GM23338 (cell line): Measurements from ENCODE around the gene CDH23. TPM values are rescaled to one million over a fixed set of nuclear protein-coding genes. Genes with fewer than 3 reads are reported as not detected.

Source experiments
- ATAC-seq: fragments of 200-7000 bp; cut with Tn5 transposase; 3 replicates; pipeline ENCODE4 v1.9.1; 2020
- DNase-seq: peaks from one replicate; pipeline ENCODE4 v3.0.0-alpha.2; 2015; ENCODE audit warnings: low spot score
- H2AFZ ChIP-seq: fragments of 200-600 bp; sonication (generic); 2 replicates; pipeline ENCODE4 v1.8.0; 2016; ENCODE audit warnings: antibody characterized with exemption, mild to moderate bottlenecking, moderate library complexity
- H3F3A ChIP-seq: fragments of 200-600 bp; sonication (generic); replicated peaks from 2 replicates; pipeline ENCODE4 v1.8.0; 2017; ENCODE audit warnings: antibody characterized with exemption, mixed run types, low read depth
- H3K27ac ChIP-seq: fragments of 200-600 bp; sonication (generic); 2 replicates; pipeline ENCODE4 v1.6.1; 2016; ENCODE audit warnings: low read depth
- H3K27me3 ChIP-seq: fragments of 200-600 bp; sonication (generic); 2 replicates; pipeline ENCODE4 v1.8.0; 2016; ENCODE audit warnings: mild to moderate bottlenecking, mixed run types, moderate library complexity; ENCODE audit not compliant: insufficient read depth
- H3K36me3 ChIP-seq: fragments of 200-600 bp; sonication (generic); 2 replicates; pipeline ENCODE4 v1.8.0; 2016; ENCODE audit warnings: mild to moderate bottlenecking; ENCODE audit not compliant: insufficient read depth
- H3K4me1 ChIP-seq: fragments of 200-600 bp; sonication (generic); 2 replicates; pipeline ENCODE4 v1.8.0; 2016; ENCODE audit warnings: mild to moderate bottlenecking, moderate library complexity; ENCODE audit not compliant: insufficient read depth
- H3K4me2 ChIP-seq: fragments of 200-600 bp; sonication (generic); 2 replicates; pipeline ENCODE4 v1.7.1; 2017; ENCODE audit warnings: mixed run types
- H3K4me3 ChIP-seq: fragments of 200-600 bp; sonication (generic); 2 replicates; pipeline ENCODE4 v1.6.1; 2016; ENCODE audit warnings: mixed run types
- H3K79me2 ChIP-seq: fragments of 200-600 bp; sonication (generic); replicated peaks from 2 replicates; pipeline ENCODE4 v1.8.0; 2017; ENCODE audit warnings: mild to moderate bottlenecking; ENCODE audit not compliant: insufficient read depth
- H3K9me2 ChIP-seq: fragments of 200-600 bp; sonication (generic); 2 replicates; pipeline ENCODE4 v1.8.0; 2017; ENCODE audit not compliant: insufficient read depth
- H4K20me1 ChIP-seq: fragments of 200-600 bp; sonication (generic); replicated peaks from 2 replicates; pipeline ENCODE4 v1.8.0; 2017; ENCODE audit warnings: mild to moderate bottlenecking; ENCODE audit not compliant: insufficient read depth
- H3K27ac Mint-ChIP-seq: 2 replicates; pipeline ENCODE4 v1.8.0; 2020; ENCODE audit warnings: inconsistent platforms, mild to moderate bottlenecking, moderate library complexity, mixed read lengths
- H3K27me3 Mint-ChIP-seq: 3 replicates; pipeline ENCODE4 v1.8.0; 2022; ENCODE audit warnings: low read depth, mild to moderate bottlenecking, moderate library complexity, mixed read lengths, inconsistent platforms; ENCODE audit not compliant: insufficient read depth, poor library complexity
- H3K36me3 Mint-ChIP-seq: 3 replicates; pipeline ENCODE4 v1.8.0; 2021; ENCODE audit warnings: low read depth, mild to moderate bottlenecking, inconsistent platforms, moderate library complexity, mixed read lengths
- H3K4me1 Mint-ChIP-seq: 3 replicates; pipeline ENCODE4 v1.8.0; 2020; ENCODE audit warnings: mild to moderate bottlenecking, inconsistent platforms, mixed read lengths
- H3K4me3 Mint-ChIP-seq: 3 replicates; pipeline ENCODE4 v1.8.0; 2021; ENCODE audit warnings: moderate library complexity, mild to moderate bottlenecking, inconsistent platforms, mixed read lengths
- H3K9me3 Mint-ChIP-seq: 3 replicates; pipeline ENCODE4 v1.8.0; 2020; ENCODE audit warnings: moderate library complexity, mild to moderate bottlenecking, inconsistent platforms, mixed read lengths
- CREB1 ChIP-seq: fragments of 250-450 bp; sonication (Bioruptor Pico); IDR thresholded peaks from 2 replicates; pipeline ENCODE4 v1.5.0; 2020; ENCODE audit warnings: low read depth, mild to moderate bottlenecking, moderate library complexity
- EZH2phosphoT487 ChIP-seq: fragments of 200-600 bp; sonication (generic); IDR thresholded peaks from one replicate; pipeline ENCODE4 v1.8.1; 2018; ENCODE audit warnings: antibody characterized with exemption; ENCODE audit not compliant: unreplicated experiment
- JUNB ChIP-seq: IDR thresholded peaks from one replicate; pipeline ENCODE4 v1.6.1; 2016; ENCODE audit warnings: antibody characterized with exemption; ENCODE audit not compliant: unreplicated experiment
- NANOG ChIP-seq: IDR thresholded peaks from 2 replicates; pipeline ENCODE4 v1.6.1; 2016; ENCODE audit warnings: antibody characterized with exemption, borderline replicate concordance
- POLR2AphosphoS5 ChIP-seq: IDR thresholded peaks from 2 replicates; pipeline ENCODE4 v1.6.1; 2016; ENCODE audit warnings: antibody characterized with exemption, low read depth
- STAT1 ChIP-seq: IDR thresholded peaks from one replicate; pipeline ENCODE4 v1.6.1; 2016; ENCODE audit warnings: antibody characterized with exemption; ENCODE audit not compliant: unreplicated experiment
- ZNF331 ChIP-seq: fragments of 250-450 bp; sonication (Bioruptor Pico); IDR thresholded peaks from 2 replicates; pipeline ENCODE4 v1.5.0; 2020; ENCODE audit warnings: low read depth, mild to moderate bottlenecking, moderate library complexity
- polyA plus RNA-seq: library from polyadenylated mRNA; unstranded; fragments of >200 nt; fragmentation: Nextera tagmentation; extraction: Ambion mirVana; gene quantifications from 2 replicates; pipeline ENCODE4 v1.2.1, GENCODE V29; 2016
- total RNA-seq: library from RNA; depleted of rRNA; stranded (reverse); fragments of >200 nt; shearing (Covaris generic); gene quantifications from 2 replicates; pipeline ENCODE4 v1.2.3, GENCODE V29; 2014
- TF ChIP-seq, protein P1 (sequence below): IDR thresholded peaks from one replicate; pipeline ENCODE4 v1.6.1; 2018; ENCODE audit warnings: antibody characterized with exemption; ENCODE audit not compliant: unreplicated experiment
- TF ChIP-seq, protein P2 (sequence below): IDR thresholded peaks from 2 replicates; pipeline ENCODE4 v1.6.1; 2016; ENCODE audit warnings: antibody characterized with exemption

The CDH23 gene
- total and polyA plus RNA-seq, 2 experiments from 2014 or later, result 0.95 to 4.3 TPM

DNA sequence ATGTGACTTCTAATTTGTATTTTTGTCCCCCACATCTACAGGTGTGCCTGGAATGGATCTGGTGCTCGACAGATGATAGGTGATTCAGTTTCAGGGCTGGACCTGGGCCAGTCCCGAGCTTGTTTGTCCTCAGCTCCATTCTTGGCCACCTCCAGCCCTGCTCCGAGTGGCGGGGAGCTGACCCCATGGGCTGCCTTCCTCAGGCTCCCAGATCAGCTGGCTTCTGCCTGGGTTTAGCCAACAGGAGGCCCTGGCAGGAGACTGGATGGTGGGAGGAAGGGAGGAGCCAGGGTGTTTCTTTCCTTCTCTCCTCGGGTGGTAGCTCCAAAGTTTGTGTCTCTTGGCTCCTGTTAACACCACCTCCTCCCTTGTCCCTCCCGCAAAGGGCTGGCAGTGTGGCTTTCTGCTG lies 75.2 kb downstream of the CDH23 start:
- no peaks in the 10 kb centered on the region for H3K36me3 Mint-ChIP-seq
- no peak for TF ChIP-seq STAT1
- TF ChIP-seq, protein P1, sequence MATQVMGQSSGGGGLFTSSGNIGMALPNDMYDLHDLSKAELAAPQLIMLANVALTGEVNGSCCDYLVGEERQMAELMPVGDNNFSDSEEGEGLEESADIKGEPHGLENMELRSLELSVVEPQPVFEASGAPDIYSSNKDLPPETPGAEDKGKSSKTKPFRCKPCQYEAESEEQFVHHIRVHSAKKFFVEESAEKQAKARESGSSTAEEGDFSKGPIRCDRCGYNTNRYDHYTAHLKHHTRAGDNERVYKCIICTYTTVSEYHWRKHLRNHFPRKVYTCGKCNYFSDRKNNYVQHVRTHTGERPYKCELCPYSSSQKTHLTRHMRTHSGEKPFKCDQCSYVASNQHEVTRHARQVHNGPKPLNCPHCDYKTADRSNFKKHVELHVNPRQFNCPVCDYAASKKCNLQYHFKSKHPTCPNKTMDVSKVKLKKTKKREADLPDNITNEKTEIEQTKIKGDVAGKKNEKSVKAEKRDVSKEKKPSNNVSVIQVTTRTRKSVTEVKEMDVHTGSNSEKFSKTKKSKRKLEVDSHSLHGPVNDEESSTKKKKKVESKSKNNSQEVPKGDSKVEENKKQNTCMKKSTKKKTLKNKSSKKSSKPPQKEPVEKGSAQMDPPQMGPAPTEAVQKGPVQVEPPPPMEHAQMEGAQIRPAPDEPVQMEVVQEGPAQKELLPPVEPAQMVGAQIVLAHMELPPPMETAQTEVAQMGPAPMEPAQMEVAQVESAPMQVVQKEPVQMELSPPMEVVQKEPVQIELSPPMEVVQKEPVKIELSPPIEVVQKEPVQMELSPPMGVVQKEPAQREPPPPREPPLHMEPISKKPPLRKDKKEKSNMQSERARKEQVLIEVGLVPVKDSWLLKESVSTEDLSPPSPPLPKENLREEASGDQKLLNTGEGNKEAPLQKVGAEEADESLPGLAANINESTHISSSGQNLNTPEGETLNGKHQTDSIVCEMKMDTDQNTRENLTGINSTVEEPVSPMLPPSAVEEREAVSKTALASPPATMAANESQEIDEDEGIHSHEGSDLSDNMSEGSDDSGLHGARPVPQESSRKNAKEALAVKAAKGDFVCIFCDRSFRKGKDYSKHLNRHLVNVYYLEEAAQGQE, result no peak
- TF ChIP-seq, protein P2, sequence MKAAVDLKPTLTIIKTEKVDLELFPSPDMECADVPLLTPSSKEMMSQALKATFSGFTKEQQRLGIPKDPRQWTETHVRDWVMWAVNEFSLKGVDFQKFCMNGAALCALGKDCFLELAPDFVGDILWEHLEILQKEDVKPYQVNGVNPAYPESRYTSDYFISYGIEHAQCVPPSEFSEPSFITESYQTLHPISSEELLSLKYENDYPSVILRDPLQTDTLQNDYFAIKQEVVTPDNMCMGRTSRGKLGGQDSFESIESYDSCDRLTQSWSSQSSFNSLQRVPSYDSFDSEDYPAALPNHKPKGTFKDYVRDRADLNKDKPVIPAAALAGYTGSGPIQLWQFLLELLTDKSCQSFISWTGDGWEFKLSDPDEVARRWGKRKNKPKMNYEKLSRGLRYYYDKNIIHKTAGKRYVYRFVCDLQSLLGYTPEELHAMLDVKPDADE, result no peak
- TF ChIP-seq EZH2phosphoT487, result no peak
- no peak for TF ChIP-seq NANOG
- TF ChIP-seq CREB1 (CRISPR knock-in tag), result no peak
- no peak for TF ChIP-seq POLR2AphosphoS5
- no peak for TF ChIP-seq JUNB
- no peaks in the 10 kb centered on the region for H3K9me3 Mint-ChIP-seq
- Histone ChIP-seq H3F3A (no peaks in the 10 kb centered on the region), H3K4me1 (0 out of 2 replicates have a peak, but pooled peaks cover 7% of the 10 kb centered on the region), H2AFZ (no peak overlapping the region), H3K27me3 (no peaks in the 10 kb centered on the region), H3K9me2 (no peaks in the 10 kb centered on the region), H4K20me1 (no peaks in the 10 kb centered on the region), H3K79me2 (no peaks in the 10 kb centered on the region), H3K27ac (no peak overlapping the region), H3K4me2 (no peak overlapping the region), H3K4me3 (no peak overlapping the region), H3K36me3 (no peaks in the 10 kb centered on the region)
- ATAC-seq (peak; percentile 9; the same call in 1 of the 3 replicates), DNase-seq (no peak)
- H3K4me3 Mint-ChIP-seq, result no peak overlapping the region
- H3K27me3 Mint-ChIP-seq, result peaks cover 11% of the 10 kb centered on the region
- H3K27ac Mint-ChIP-seq, result no peak overlapping the region
- peaks cover 21% of the 10 kb centered on the region for H3K4me1 Mint-ChIP-seq

DNA sequence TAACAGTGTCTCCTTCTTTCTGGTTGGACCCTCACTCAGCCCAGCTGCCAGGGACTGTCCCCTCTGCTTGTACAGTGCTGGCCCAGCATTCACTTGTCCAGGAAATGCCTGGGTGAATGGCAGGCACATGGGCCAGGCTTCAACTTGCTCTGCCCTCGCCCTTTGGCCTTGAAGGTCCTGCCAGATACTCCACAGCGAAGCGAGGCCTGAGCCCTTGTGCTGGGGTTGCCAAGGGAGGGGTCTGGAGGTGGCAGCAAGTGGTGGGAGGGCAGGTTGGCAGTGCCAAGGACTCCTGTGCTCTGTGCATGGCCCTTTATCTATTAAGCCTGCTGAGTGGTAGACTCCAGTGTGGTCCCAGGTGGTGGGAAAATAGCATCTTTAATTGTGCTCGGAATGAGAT lies 75.7 kb downstream of the CDH23 start:
- no peak for DNase-seq
- H3K36me3 Mint-ChIP-seq, result no peaks in the 10 kb centered on the region
- peaks cover 21% of the 10 kb centered on the region for H3K4me1 Mint-ChIP-seq
- H2AFZ ChIP-seq, result no peak overlapping the region
- H4K20me1 ChIP-seq, result no peaks in the 10 kb centered on the region
- no peak for ATAC-seq
- H3K4me1 ChIP-seq, result 0 out of 2 replicates have a peak, but pooled peaks cover 7% of the 10 kb centered on the region
- H3K27ac Mint-ChIP-seq, result no peak overlapping the region
- no peaks in the 10 kb centered on the region for H3F3A ChIP-seq
- H3K4me2 ChIP-seq, result no peak overlapping the region
- H3K9me2 ChIP-seq, result no peaks in the 10 kb centered on the region
- no peaks in the 10 kb centered on the region for H3K36me3 ChIP-seq
- H3K27me3 Mint-ChIP-seq, result peaks cover 11% of the 10 kb centered on the region
- H3K4me3 ChIP-seq, result no peak overlapping the region
- H3K4me3 Mint-ChIP-seq, result no peak overlapping the region
- H3K27me3 ChIP-seq, result no peaks in the 10 kb centered on the region
- no peak overlapping the region for H3K27ac ChIP-seq
- H3K79me2 ChIP-seq, result no peaks in the 10 kb centered on the region
- H3K9me3 Mint-ChIP-seq, result no peaks in the 10 kb centered on the region
- no peak for TF ChIP-seq EZH2phosphoT487
- TF ChIP-seq ZNF331 (CRISPR knock-in tag), result no peak
- TF ChIP-seq POLR2AphosphoS5, result no peak
